SK-N-SH (cell line): ENCODE measurements around the gene GDPD1. TPM values are rescaled to one million over a fixed set of nuclear protein-coding genes. Genes with fewer than 3 reads are reported as not detected.

Source experiments
- CTCF ChIA-PET: fragments of 300-600, 350-600 bp; formaldehyde crosslinking; extraction: SDS; loops from one replicate; lab custom pipeline; 2021; lab: Yijun Ruan, JAX
- POLR2A ChIA-PET: fragments of 350-600 bp; sonication (Branson Sonifier 250); formaldehyde crosslinking; extraction: SDS; loops from one replicate; lab custom pipeline; 2020; ENCODE audit warnings: antibody characterized with exemption, inconsistent platforms; lab: Yijun Ruan, JAX
- DNase-seq: peaks from one replicate; pipeline ENCODE4 v3.0.0; 2012
- H2AFZ ChIP-seq: fragments of 200-600 bp; sonication (generic); 2 replicates; pipeline ENCODE4 v1.8.1; 2016; ENCODE audit warnings: antibody characterized with exemption, mild to moderate bottlenecking, low read depth
- H3F3A ChIP-seq: fragments of 200-600 bp; sonication (generic); replicated peaks from 2 replicates; pipeline ENCODE3; 2016; ENCODE audit warnings: antibody characterized with exemption, mild to moderate bottlenecking; ENCODE audit not compliant: insufficient read depth
- H3K27ac ChIP-seq, 2 experiments: fragments of 200-500 bp in 1 of 2; fragments of 200-600 bp in 1 of 2; sonication (Bioruptor generic) in 1 of 2; sonication (generic), shearing (Covaris generic) in 1 of 2; 2 replicates each; pipeline versions ENCODE4 v1.5.1 to v1.6.1; 2014 to 2016; ENCODE audit warnings: low read depth in 2 of 2, inconsistent platforms in 1 of 2, low read length in 1 of 2, mild to moderate bottlenecking in 1 of 2, mixed read lengths in 1 of 2
- H3K27me3 ChIP-seq: fragments of 200-600 bp; sonication (generic), shearing (Covaris generic); 2 replicates; pipeline ENCODE4 v1.6.1; 2016; ENCODE audit warnings: mixed run types; ENCODE audit not compliant: insufficient read depth
- H3K36me3 ChIP-seq, 2 experiments: fragments of 200-500 bp in 1 of 2; fragments of 200-600 bp in 1 of 2; sonication (Bioruptor generic) in 1 of 2; sonication (generic) in 1 of 2; replicated peaks in 1 of 2; 2 replicates each; pipeline versions ENCODE3 to v1.5.1; 2014 to 2016; ENCODE audit warnings: low read length in 1 of 2, mild to moderate bottlenecking in 1 of 2; ENCODE audit not compliant: insufficient read depth in 2 of 2, control insufficient read depth in 1 of 2
- H3K4me1 ChIP-seq, 2 experiments: fragments of 200-500 bp in 1 of 2; fragments of 200-600 bp in 1 of 2; sonication (Bioruptor generic) in 1 of 2; sonication (generic), shearing (Covaris generic) in 1 of 2; 2 replicates each; pipeline versions ENCODE4 v1.5.1 to v1.6.1; 2014 to 2016; ENCODE audit warnings: low read depth in 1 of 2, low read length in 1 of 2, mixed run types in 1 of 2; ENCODE audit not compliant: insufficient read depth in 2 of 2, control insufficient read depth in 1 of 2
- H3K4me2 ChIP-seq: fragments of 200-600 bp; sonication (generic), shearing (Covaris generic); 2 replicates; pipeline ENCODE4 v1.6.1; 2017; ENCODE audit warnings: mixed run types
- H3K4me3 ChIP-seq, 2 experiments: fragments of 200-500 bp in 1 of 2; fragments of 200-600 bp in 1 of 2; sonication (Bioruptor generic) in 1 of 2; sonication (generic), shearing (Covaris generic) in 1 of 2; 2 replicates each; pipeline versions ENCODE4 v1.5.1 to v1.8.1; 2014 to 2016; ENCODE audit warnings: low read depth in 2 of 2, inconsistent platforms in 1 of 2, low read length in 1 of 2, mild to moderate bottlenecking in 1 of 2, mixed read lengths in 1 of 2, moderate library complexity in 1 of 2
- H3K79me2 ChIP-seq: fragments of 200-600 bp; sonication (generic); 2 replicates; pipeline ENCODE4 v1.8.1; 2017; ENCODE audit warnings: mild to moderate bottlenecking; ENCODE audit not compliant: insufficient read depth
- H3K9ac ChIP-seq: fragments of 200-600 bp; sonication (generic); 2 replicates; pipeline ENCODE4 v1.6.1; 2017; ENCODE audit warnings: mixed run types
- H3K9me2 ChIP-seq: fragments of 200-600 bp; sonication (generic); 2 replicates; pipeline ENCODE4 v1.6.1; 2017; ENCODE audit warnings: mixed run types
- H3K9me3 ChIP-seq: fragments of 200-600 bp; sonication (generic); 2 replicates; pipeline ENCODE4 v1.6.1; 2017; ENCODE audit warnings: mixed run types, mild to moderate bottlenecking, moderate library complexity
- H4K20me1 ChIP-seq: fragments of 200-600 bp; sonication (generic); 2 replicates; pipeline ENCODE4 v1.6.1; 2017; ENCODE audit warnings: mild to moderate bottlenecking, mixed run types; ENCODE audit not compliant: insufficient read depth
- CHD2 ChIP-seq: fragments of 150-350 bp; IDR thresholded peaks from 2 replicates; pipeline ENCODE4 v1.6.1; 2018; ENCODE audit warnings: low read length; ENCODE audit not compliant: partially characterized antibody
- ELF1 ChIP-seq: IDR thresholded peaks from 2 replicates; pipeline ENCODE4 v1.4.0; 2012
- EP300 ChIP-seq, 2 experiments: IDR thresholded peaks; 2 replicates each; pipeline versions ENCODE4 v1.4.0 to v1.6.1; 2012; ENCODE audit warnings: borderline replicate concordance in 1 of 2, low read depth in 1 of 2, low read length in 1 of 2
- FOXJ3 ChIP-seq: sonication (generic); formaldehyde crosslinking; IDR thresholded peaks from 2 replicates; pipeline ENCODE4 v1.5.1; 2020; ENCODE audit warnings: mild to moderate bottlenecking, missing genetic modification reagents
- GABPA ChIP-seq: IDR thresholded peaks from 2 replicates; pipeline ENCODE4 v1.4.0; 2012; ENCODE audit warnings: low read depth, mild to moderate bottlenecking
- GATA2 ChIP-seq: sonication (generic); formaldehyde crosslinking; IDR thresholded peaks from 2 replicates; pipeline ENCODE4 v1.5.0; 2020; ENCODE audit warnings: mild to moderate bottlenecking, missing genetic modification reagents
- IRF3 ChIP-seq: fragments of 150-350 bp; IDR thresholded peaks from 2 replicates; pipeline ENCODE4 v1.6.1; 2016; ENCODE audit warnings: mild to moderate bottlenecking, low read depth, low read length
- JUND ChIP-seq: IDR thresholded peaks from 2 replicates; pipeline ENCODE4 v1.4.0; 2012
- MEF2A ChIP-seq: IDR thresholded peaks from 2 replicates; pipeline ENCODE4 v1.4.0; 2012; ENCODE audit warnings: low read depth, borderline replicate concordance
- NRF1 ChIP-seq: IDR thresholded peaks from 2 replicates; pipeline ENCODE4 v1.6.1; 2012; ENCODE audit warnings: low read depth, mild to moderate bottlenecking, low read length
- POLR2AphosphoS5 ChIP-seq: IDR thresholded peaks from 2 replicates; pipeline ENCODE4 v1.6.1; 2012; ENCODE audit warnings: low read depth, low read length
- RAD21 ChIP-seq: IDR thresholded peaks from 2 replicates; pipeline ENCODE4 v1.6.1; 2012; ENCODE audit warnings: mild to moderate bottlenecking, low read length
- REST ChIP-seq: IDR thresholded peaks from 2 replicates; pipeline ENCODE4 v1.6.1; 2012; ENCODE audit warnings: mild to moderate bottlenecking, low read depth, low read length, moderate library complexity
- RXRA ChIP-seq: IDR thresholded peaks from 2 replicates; pipeline ENCODE4 v1.4.0; 2012; ENCODE audit warnings: low read depth, mild to moderate bottlenecking, borderline replicate concordance
- TAF1 ChIP-seq: IDR thresholded peaks from 2 replicates; pipeline ENCODE4 v1.6.1; 2012; ENCODE audit warnings: low read depth, mild to moderate bottlenecking, low read length, moderate library complexity, borderline replicate concordance
- TCF12 ChIP-seq: IDR thresholded peaks from 2 replicates; pipeline ENCODE4 v1.4.0; 2012
- TEAD4 ChIP-seq: IDR thresholded peaks from 2 replicates; pipeline ENCODE4 v1.4.0; 2012; ENCODE audit warnings: mild to moderate bottlenecking, borderline replicate concordance; ENCODE audit not compliant: insufficient read depth
- YY1 ChIP-seq: IDR thresholded peaks from 2 replicates; pipeline ENCODE4 v1.4.0; 2012; ENCODE audit warnings: low read depth, mild to moderate bottlenecking
- WGBS: methylation state at CpG from one replicate; pipeline ENCODE4 v1.1.6; 2017; ENCODE audit warnings: low lambda C conversion rate; 5-methylcytosine and 5-hydroxymethylcytosine counted together
- polyA plus RNA-seq, 3 experiments: library from polyadenylated mRNA; depleted of rRNA; stranded (reverse); fragments of >200 nt; gene quantifications; 2 replicates each; pipeline ENCODE4 v1.2.3, GENCODE V29; 2012
- TF ChIP-seq, protein P1 (sequence below): IDR thresholded peaks from 2 replicates; pipeline ENCODE4; 2012
- TF ChIP-seq, protein P2 (sequence below): IDR thresholded peaks from 2 replicates; pipeline ENCODE4 v1.4.0; 2012; ENCODE audit warnings: low read depth, borderline replicate concordance

GDPD1 gene
- polyA plus RNA-seq, 1 of the 3 experiments (the other 2 are of a cell fraction), result 1.5 TPM

DNA sequence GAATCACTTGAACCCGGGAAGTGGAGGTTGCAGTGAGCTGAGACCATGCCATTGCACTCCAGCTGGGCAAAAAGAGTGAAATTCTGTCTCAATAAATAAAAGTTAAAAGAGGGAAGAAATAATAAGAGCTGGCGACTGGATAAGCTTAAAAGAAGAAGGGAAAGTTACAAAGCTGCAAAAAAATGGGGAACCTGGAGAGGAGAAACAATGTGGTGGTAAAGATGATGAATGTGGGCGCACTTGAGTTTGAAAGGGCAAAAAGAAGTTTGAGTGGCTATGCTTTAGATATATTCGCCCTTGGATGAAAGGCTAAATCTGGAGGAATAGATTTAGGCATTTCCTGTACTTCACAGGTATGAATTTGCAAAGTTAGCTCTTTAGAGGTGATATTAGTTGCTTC lies 58.1 kb downstream of the GDPD1 start:
- no peaks in the 10 kb centered on the region for H3K9me3 ChIP-seq
- ChIA-PET CTCF (interaction anchor here (1.2 kb wide), 1 partner anchor 51 kb away, joined by 3 read pairs; no protein-coding TSS in a partner anchor), POLR2A (no interaction called here)
- DNase-seq, result no peak
- H3K9ac ChIP-seq, result no peak overlapping the region
- H3K27me3 ChIP-seq, result no peaks in the 10 kb centered on the region
- no peaks in the 10 kb centered on the region for H3K36me3 ChIP-seq
- 89% methylated on average over 4 of the region's 4 CpGs for WGBS
- peaks cover 10% of the 10 kb centered on the region for H3F3A ChIP-seq
- H3K9me2 ChIP-seq, result no peaks in the 10 kb centered on the region
- H3K4me2 ChIP-seq, result no peak overlapping the region
- H2AFZ ChIP-seq, result no peak overlapping the region
- H3K79me2 ChIP-seq, result no peaks in the 10 kb centered on the region
- no peak for TF ChIP-seq CHD2
- no peak for TF ChIP-seq NRF1
- TF ChIP-seq POLR2AphosphoS5, result no peak
- no peak for TF ChIP-seq ELF1
- no peak for TF ChIP-seq TCF12
- no peak for TF ChIP-seq EP300 (IDR thresholded peaks at IDR 0.05; ENCODE audit: borderline replicate concordance in 1 of 2, low read depth in 1 of 2, low read length in 1 of 2)
- TF ChIP-seq TAF1, result no peak
- TF ChIP-seq REST, result no peak
- no peak for TF ChIP-seq FOXJ3
- TF ChIP-seq MEF2A, result no peak
- H3K4me3 ChIP-seq, result no peak overlapping the region
- no peaks in the 10 kb centered on the region; a peak in 2 of 4 replicates for H3K4me1 ChIP-seq
- H4K20me1 ChIP-seq, result no peaks in the 10 kb centered on the region
- H3K27ac ChIP-seq, result no peak overlapping the region

DNA sequence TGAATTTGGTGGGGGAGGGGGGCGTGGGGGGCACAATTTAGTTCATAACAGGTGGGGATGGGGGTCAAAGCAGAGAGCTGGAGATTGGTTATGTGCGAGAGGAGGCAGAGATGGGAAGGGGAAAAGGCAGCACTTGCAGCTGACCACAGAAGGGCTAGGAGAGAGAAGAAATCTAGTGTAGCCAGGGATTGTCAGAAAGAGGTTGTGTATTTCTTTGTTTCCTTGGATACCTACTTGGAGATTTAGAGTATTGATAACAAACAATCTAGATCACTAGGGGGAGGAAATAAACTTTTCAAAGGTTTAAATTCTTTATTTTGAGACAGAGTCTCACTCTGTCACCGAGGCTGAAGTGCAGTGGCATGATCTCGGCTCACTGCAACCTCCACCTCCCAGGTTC lies 64.0 kb downstream of the GDPD1 start:
- DNase-seq, result no peak
- CTCF ChIA-PET, result no interaction called here
- H3K9me3 ChIP-seq, result no peaks in the 10 kb centered on the region
- H3K9ac ChIP-seq, result no peak overlapping the region
- no peaks in the 10 kb centered on the region for H3K79me2 ChIP-seq
- H3K4me2 ChIP-seq, result no peak overlapping the region
- H3K27ac ChIP-seq, result no peak overlapping the region
- no peaks in the 10 kb centered on the region for H4K20me1 ChIP-seq
- POLR2A ChIA-PET, result no interaction called here
- no peak overlapping the region for H3K4me3 ChIP-seq
- H2AFZ ChIP-seq, result no peak overlapping the region
- H3K27me3 ChIP-seq, result no peaks in the 10 kb centered on the region
- no peaks in the 10 kb centered on the region for H3K9me2 ChIP-seq
- peaks cover 8% of the 10 kb centered on the region for H3F3A ChIP-seq
- H3K36me3 ChIP-seq, result no peaks in the 10 kb centered on the region
- no peaks in the 10 kb centered on the region; a peak in 1 of 4 replicates for H3K4me1 ChIP-seq
- 77% methylated on average over 4 of the region's 4 CpGs for WGBS
- TF ChIP-seq TCF12 (no peak), IRF3 (no peak), GABPA (no peak), JUND (no peak), RAD21 (no peak), GATA2 (CRISPR knock-in tag) (no peak), RXRA (no peak), REST (no peak), TEAD4 (no peak), CHD2 (no peak), YY1 (no peak)
- TF ChIP-seq, protein P1, sequence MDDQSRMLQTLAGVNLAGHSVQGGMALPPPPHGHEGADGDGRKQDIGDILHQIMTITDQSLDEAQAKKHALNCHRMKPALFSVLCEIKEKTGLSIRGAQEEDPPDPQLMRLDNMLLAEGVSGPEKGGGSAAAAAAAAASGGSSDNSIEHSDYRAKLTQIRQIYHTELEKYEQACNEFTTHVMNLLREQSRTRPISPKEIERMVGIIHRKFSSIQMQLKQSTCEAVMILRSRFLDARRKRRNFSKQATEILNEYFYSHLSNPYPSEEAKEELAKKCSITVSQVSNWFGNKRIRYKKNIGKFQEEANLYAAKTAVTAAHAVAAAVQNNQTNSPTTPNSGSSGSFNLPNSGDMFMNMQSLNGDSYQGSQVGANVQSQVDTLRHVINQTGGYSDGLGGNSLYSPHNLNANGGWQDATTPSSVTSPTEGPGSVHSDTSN, result no peak
- TF ChIP-seq, protein P2, sequence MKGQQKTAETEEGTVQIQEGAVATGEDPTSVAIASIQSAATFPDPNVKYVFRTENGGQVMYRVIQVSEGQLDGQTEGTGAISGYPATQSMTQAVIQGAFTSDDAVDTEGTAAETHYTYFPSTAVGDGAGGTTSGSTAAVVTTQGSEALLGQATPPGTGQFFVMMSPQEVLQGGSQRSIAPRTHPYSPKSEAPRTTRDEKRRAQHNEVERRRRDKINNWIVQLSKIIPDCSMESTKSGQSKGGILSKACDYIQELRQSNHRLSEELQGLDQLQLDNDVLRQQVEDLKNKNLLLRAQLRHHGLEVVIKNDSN, result no peak
